PC-3 (cell line): ENCODE data around the gene BARHL1. TPM values are rescaled to one million over a fixed set of nuclear protein-coding genes. Genes with fewer than 3 reads are reported as not detected.

Experiments
- ATAC-seq: fragments of 200-7000 bp; cut with Tn5 transposase; 2 replicates; pipeline ENCODE4 v1.9.1; 2020; ENCODE audit warnings: mild to moderate bottlenecking, moderate library complexity
- BruUV-seq: library from RNA; stranded (reverse); fragments of 400-500 nt; replicated peaks from 2 replicates; lab custom pipeline; 2021; lab: Mats Ljungman, UMichigan
- CTCF ChIA-PET: fragments of 300-600 bp; sonication (Branson Sonifier 250); formaldehyde crosslinking; loops from one replicate; lab custom pipeline; 2022; ENCODE audit warnings: antibody characterized with exemption; lab: Charles Lee
- POLR2A ChIA-PET: fragments of 300-600 bp; sonication (Branson Sonifier 250); formaldehyde crosslinking; loops from one replicate; lab custom pipeline; 2022; ENCODE audit warnings: antibody characterized with exemption; ENCODE audit not compliant: unreplicated experiment; lab: Charles Lee
- DNase-seq: peaks from one replicate; pipeline ENCODE4 v3.0.0-alpha.2; 2015
- H2AFZ ChIP-seq: fragments of 300-600 bp; sonication (generic); 2 replicates; pipeline ENCODE4 v1.6.0; 2016; ENCODE audit warnings: antibody characterized with exemption, low read length
- H3F3A ChIP-seq: fragments of 300-600 bp; sonication (generic); one replicate; pipeline ENCODE4 v1.6.0; 2017; ENCODE audit warnings: antibody characterized with exemption, low read length, control low read depth, mild to moderate bottlenecking; ENCODE audit not compliant: unreplicated experiment
- H3K27ac ChIP-seq: fragments of 300-600 bp; sonication (generic); 2 replicates; pipeline ENCODE4 v1.5.1; 2016; ENCODE audit warnings: mild to moderate bottlenecking, low read length
- H3K27me3 ChIP-seq: fragments of 300-600 bp; sonication (generic); 2 replicates; pipeline ENCODE4 v1.6.1; 2016; ENCODE audit warnings: low read length, mixed read lengths
- H3K36me3 ChIP-seq: fragments of 300-600 bp; sonication (generic); 2 replicates; pipeline ENCODE4 v1.6.1; 2016; ENCODE audit warnings: low read depth, mixed run types, low read length, mixed read lengths
- H3K4me1 ChIP-seq: fragments of 300-600 bp; sonication (generic); 2 replicates; pipeline ENCODE4 v1.5.1; 2016; ENCODE audit warnings: low read length; ENCODE audit not compliant: insufficient read depth
- H3K4me2 ChIP-seq: fragments of 300-600 bp; sonication (generic); 2 replicates; pipeline ENCODE4 v1.6.0; 2016; ENCODE audit warnings: low read length
- H3K4me3 ChIP-seq: fragments of 300-600 bp; sonication (generic); 2 replicates; pipeline ENCODE4 v1.5.1; 2016; ENCODE audit warnings: mild to moderate bottlenecking, low read length, mixed read lengths
- H3K79me2 ChIP-seq: fragments of 300-600 bp; sonication (generic); 2 replicates; pipeline ENCODE4 v1.6.1; 2017; ENCODE audit warnings: low read length, mixed read lengths
- H3K9ac ChIP-seq: fragments of 300-600 bp; sonication (generic); 2 replicates; pipeline ENCODE4 v1.6.0; 2016; ENCODE audit warnings: mild to moderate bottlenecking, low read length
- H3K9me2 ChIP-seq: fragments of 300-600 bp; sonication (generic); replicated peaks from 2 replicates; pipeline ENCODE4 v1.6.1; 2016; ENCODE audit warnings: mixed run types, low read length, mixed read lengths
- H3K9me3 ChIP-seq: fragments of 300-600 bp; sonication (generic); 2 replicates; pipeline ENCODE4 v1.6.1; 2016; ENCODE audit warnings: low read length, mixed read lengths
- H4K20me1 ChIP-seq: fragments of 300-600 bp; sonication (generic); 2 replicates; pipeline ENCODE4 v1.6.1; 2016; ENCODE audit warnings: low read length, mixed read lengths
- CTCF ChIP-seq: fragments of 300-600 bp; sonication (generic); conservative IDR thresholded peaks from 2 replicates; pipeline ENCODE4 v1.5.1; 2017; ENCODE audit warnings: antibody characterized with exemption, low read depth, mild to moderate bottlenecking, low read length
- EZH2 ChIP-seq: fragments of 300-600 bp; sonication (generic); IDR thresholded peaks from one replicate; pipeline ENCODE4 v1.6.1; 2017; ENCODE audit warnings: antibody characterized with exemption, mild to moderate bottlenecking, low read length; ENCODE audit not compliant: unreplicated experiment
- EZH2phosphoT487 ChIP-seq: fragments of 300-600 bp; sonication (generic); IDR thresholded peaks from 2 replicates; pipeline ENCODE4 v1.6.1; 2018; ENCODE audit warnings: mild to moderate bottlenecking, antibody characterized with exemption, low read length, borderline replicate concordance
- intact Hi-C: fragments of 100-400 bp; cut with micrococcal nuclease; formaldehyde crosslinking; loops from 2 replicates; pipeline ENCODE4 v1.9.0; 2023
- total RNA-seq: library from RNA; depleted of rRNA; stranded (reverse); fragments of >200 nt; gene quantifications from 2 replicates; pipeline ENCODE4 v1.2.3, GENCODE V29; 2014

BARHL1 gene
- total RNA-seq, 1 experiment from 2014 or later: not detected

GRCh38 chr9:132552041-132552440, 30.4 kb upstream of the BARHL1 start:
- H3K36me3 ChIP-seq: no peaks in the 10 kb centered on the region
- ATAC-seq (no peak), DNase-seq (no peak)
- H3K79me2 ChIP-seq: no peaks in the 10 kb centered on the region
- no peaks in the 10 kb centered on the region for H3K9me2 ChIP-seq
- no peaks in the 10 kb centered on the region for H3K27me3 ChIP-seq
- intact Hi-C loops: no loop called here
- H3F3A ChIP-seq: no peaks in the 10 kb centered on the region
- H3K4me2 ChIP-seq: no peak overlapping the region
- no peak overlapping the region for H2AFZ ChIP-seq
- no peak overlapping the region for H3K4me3 ChIP-seq
- TF ChIP-seq CTCF: no peak
- no peak for TF ChIP-seq EZH2phosphoT487
- no peak for TF ChIP-seq EZH2
- POLR2A ChIA-PET: no interaction called here
- no TSS peak for BruUV-seq
- no peaks in the 10 kb centered on the region for H4K20me1 ChIP-seq
- no peaks in the 10 kb centered on the region for H3K4me1 ChIP-seq
- CTCF ChIA-PET: no interaction called here
- H3K27ac ChIP-seq: no peak overlapping the region
- no peak overlapping the region for H3K9ac ChIP-seq
- H3K9me3 ChIP-seq: no peaks in the 10 kb centered on the region

- no peak overlapping the region for H3K9ac ChIP-seq
- CTCF ChIA-PET: no interaction called here
These were observed 27.7 kb upstream of the BARHL1 start for GRCh38 chr9:132554755-132555154.

More at GRCh38 chr9:132554755-132555154, 27.7 kb upstream of the BARHL1 start:
- no TSS peak for BruUV-seq
- Histone ChIP-seq H3K27me3 (no peaks in the 10 kb centered on the region), H3K9me2 (no peaks in the 10 kb centered on the region), H3K36me3 (no peaks in the 10 kb centered on the region), H2AFZ (no peak overlapping the region), H3K4me1 (no peaks in the 10 kb centered on the region), H3K4me2 (no peak overlapping the region), H3K9me3 (no peaks in the 10 kb centered on the region), H3K4me3 (no peak overlapping the region), H3K79me2 (no peaks in the 10 kb centered on the region), H4K20me1 (no peaks in the 10 kb centered on the region), H3K27ac (no peak overlapping the region), H3F3A (no peaks in the 10 kb centered on the region)
- POLR2A ChIA-PET: no interaction called here
- intact Hi-C loops: no loop called here
- no peak for ATAC-seq
- DNase-seq: no peak
- TF ChIP-seq EZH2 (no peak), EZH2phosphoT487 (no peak), CTCF (no peak)
